Spleen (tissue), 11 donors: ENCODE measurements around the gene PCDHGB7. TPM values are rescaled to one million over a fixed set of nuclear protein-coding genes. Genes with fewer than 3 reads are reported as not detected.
A peak's percentile ranks its signal among the peaks of the same experiment; 100 is the strongest.
"Not testable (repeated sequence)": the region's sequence is repeated elsewhere in the genome, so short reads cannot be mapped to it uniquely, and the experiment has no call there.

Experiments
- DNase-seq: peaks from one replicate; pipeline ENCODE4 v3.0.0-alpha.2; 2020
- H3K27ac ChIP-seq, 8 donors: fragments of 200-600 bp; sonication (generic) in 7 of 8; 1 replicate in 4 of 8; 2 replicates in 4 of 8; pipeline versions ENCODE4 v1.5.0 to v1.8.0; 2016 to 2021; ENCODE audit warnings: inconsistent platforms in 4 of 8, mild to moderate bottlenecking in 4 of 8, moderate library complexity in 1 of 8
- H3K27me3 ChIP-seq, 7 donors: fragments of 200-600 bp; sonication (generic) in 6 of 7; replicated peaks in 1 of 7; 1 replicate in 4 of 7; 2 replicates in 3 of 7; pipeline versions ENCODE4 v1.5.0 to v1.8.0; 2016 to 2021; ENCODE audit warnings: inconsistent platforms in 3 of 7, mild to moderate bottlenecking in 1 of 7
- H3K36me3 ChIP-seq, 6 donors: fragments of 200-600 bp; sonication (generic) in 5 of 6; 1 replicate in 4 of 6; 2 replicates in 2 of 6; pipeline versions ENCODE4 v1.5.0 to v1.8.0; 2016 to 2021; ENCODE audit warnings: inconsistent platforms in 2 of 6
- H3K4me1 ChIP-seq, 6 donors: fragments of 200-600 bp; sonication (generic) in 5 of 6; 1 replicate in 3 of 6; 2 replicates in 3 of 6; pipeline versions ENCODE4 v1.5.0 to v1.8.0; 2016 to 2021; ENCODE audit warnings: inconsistent platforms in 3 of 6
- H3K4me3 ChIP-seq, 8 donors: fragments of 200-600 bp; sonication (generic) in 7 of 8; 1 replicate in 4 of 8; 2 replicates in 4 of 8; pipeline versions ENCODE4 v1.5.0 to v1.8.0; 2016 to 2021; ENCODE audit warnings: inconsistent platforms in 4 of 8, mild to moderate bottlenecking in 4 of 8, moderate library complexity in 2 of 8
- H3K9me3 ChIP-seq, 8 donors: fragments of 200-600 bp; sonication (generic) in 7 of 8; 1 replicate in 4 of 8; 2 replicates in 4 of 8; pipeline versions ENCODE4 v1.5.0 to v1.8.0; 2016 to 2021; ENCODE audit warnings: inconsistent platforms in 4 of 8
- POLR2A ChIP-seq, 3 donors: fragments of 450-650 bp; IDR thresholded peaks; one replicate each; pipeline ENCODE4 v1.5.1; 2017; ENCODE audit warnings: antibody characterized with exemption in 3 of 3, mild to moderate bottlenecking in 1 of 3
- POLR2AphosphoS5 ChIP-seq, 3 donors: sonication (generic); formaldehyde crosslinking; IDR thresholded peaks; one replicate each; pipeline ENCODE4 v1.5.1; 2017; ENCODE audit warnings: antibody characterized with exemption in 3 of 3
- WGBS, 5 donors: extraction: QIAGEN DNeasy Blood & Tissue Kit in 3 of 5; methylation state at CpG; one replicate each; pipeline versions ENCODE4 v1.1.5 to v1.1.7; 2013 to 2018; 5-methylcytosine and 5-hydroxymethylcytosine counted together
- intact Hi-C: fragments of 100-400 bp; cut with DNase I; formaldehyde crosslinking; loops from one replicate; pipeline ENCODE4 v1.15.0; 2023; ENCODE audit warnings: low total_unique reads
- polyA plus RNA-seq, 3 donors: library from polyadenylated mRNA; stranded (reverse); fragments of 200-250 nt; gene quantifications; one replicate each; pipeline ENCODE4 v1.2.1, GENCODE V29; 2013
- total RNA-seq, 7 donors: library from RNA; depleted of rRNA in 3 of 7; stranded (reverse); fragments of >200 nt in 3 of 7; fragmentation: NEBNext Ultra II Directional in 4 of 7; extraction: Animal tissue kit (Norgen Biotek cat#: 25700) in 4 of 7; gene quantifications; one replicate each; pipeline versions ENCODE4 v1.1.0 to v1.2.1, GENCODE V29; 2016 to 2021
- TF ChIP-seq, protein P1 (sequence below), 11 experiments: fragments of 200-600 bp in 7 of 11; fragments of 450-650 bp in 4 of 11; sonication (generic) in 4 of 11; IDR thresholded peaks in 8 of 11; conservative IDR thresholded peaks in 3 of 11; 1 replicate in 7 of 11; 2 replicates in 4 of 11; pipeline versions ENCODE4 v1.4.0 to v1.8.0; 2016 to 2021; ENCODE audit warnings: antibody characterized with exemption in 11 of 11, inconsistent platforms in 4 of 11, mild to moderate bottlenecking in 1 of 11
- donor health status: healthy with polysubstance abuse.
- donor health status: DM: no; HTN: no; CAD: no; lungs with moderate emphysema.
- donor health status: DM: no; HTN: no; CAD: no.
- donor health status: Bipolar disorder and iron deficiency.
- donor health status: healthy.
- donor health status: DM: no; HTN: no; CAD: no.
- donor health status: DM: yes; HTN: yes; CAD: no.

Gene PCDHGB7
- total and polyA plus RNA-seq, 10 donors: 0.14 to 11.9 (median 6.9) TPM

DNA sequence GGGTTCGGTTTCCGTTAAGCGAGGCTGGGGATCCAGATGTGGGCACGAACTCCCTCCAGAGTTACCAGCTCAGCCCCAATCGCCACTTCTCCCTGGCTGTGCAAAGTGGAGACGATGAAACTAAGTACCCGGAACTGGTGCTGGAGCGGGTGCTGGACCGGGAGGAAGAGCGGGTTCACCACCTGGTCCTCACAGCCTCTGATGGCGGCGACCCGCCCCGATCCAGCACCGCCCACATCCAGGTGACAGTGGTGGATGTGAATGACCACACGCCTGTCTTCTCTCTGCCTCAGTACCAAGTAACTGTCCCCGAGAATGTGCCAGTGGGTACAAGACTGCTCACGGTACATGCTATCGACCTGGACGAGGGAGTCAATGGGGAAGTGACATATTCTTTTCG, 34.1 kb upstream of the PCDHGB7 start:
- Histone ChIP-seq H3K36me3 (no peaks in the 10 kb centered on the region), H3K4me1 (no peaks in the 10 kb centered on the region), H3K9me3 (peaks cover 0 to 98% (median 96%) of the 10 kb centered on the region in 8 donors), H3K4me3 (peak overlapping the region in 2 of 8 donors; percentile 19 to 44), H3K27me3 (peaks cover 0 to 78% (median 20%) of the 10 kb centered on the region in 7 donors), H3K27ac (no peak overlapping the region)
- DNase-seq: no peak
- 34 to 47% (median 41%) methylated on average over 13 to 21 of the region's 21 CpGs for WGBS, 5 donors
- intact Hi-C loops: no loop called here
- TF ChIP-seq, protein P1, sequence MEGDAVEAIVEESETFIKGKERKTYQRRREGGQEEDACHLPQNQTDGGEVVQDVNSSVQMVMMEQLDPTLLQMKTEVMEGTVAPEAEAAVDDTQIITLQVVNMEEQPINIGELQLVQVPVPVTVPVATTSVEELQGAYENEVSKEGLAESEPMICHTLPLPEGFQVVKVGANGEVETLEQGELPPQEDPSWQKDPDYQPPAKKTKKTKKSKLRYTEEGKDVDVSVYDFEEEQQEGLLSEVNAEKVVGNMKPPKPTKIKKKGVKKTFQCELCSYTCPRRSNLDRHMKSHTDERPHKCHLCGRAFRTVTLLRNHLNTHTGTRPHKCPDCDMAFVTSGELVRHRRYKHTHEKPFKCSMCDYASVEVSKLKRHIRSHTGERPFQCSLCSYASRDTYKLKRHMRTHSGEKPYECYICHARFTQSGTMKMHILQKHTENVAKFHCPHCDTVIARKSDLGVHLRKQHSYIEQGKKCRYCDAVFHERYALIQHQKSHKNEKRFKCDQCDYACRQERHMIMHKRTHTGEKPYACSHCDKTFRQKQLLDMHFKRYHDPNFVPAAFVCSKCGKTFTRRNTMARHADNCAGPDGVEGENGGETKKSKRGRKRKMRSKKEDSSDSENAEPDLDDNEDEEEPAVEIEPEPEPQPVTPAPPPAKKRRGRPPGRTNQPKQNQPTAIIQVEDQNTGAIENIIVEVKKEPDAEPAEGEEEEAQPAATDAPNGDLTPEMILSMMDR (IDR thresholded peaks at IDR 0.05 in 8 of 11, conservative IDR thresholded peaks at IDR 0.05 in 3 of 11): no peak
- no peak for TF ChIP-seq POLR2A (IDR thresholded peaks at IDR 0.05)
- no peak for TF ChIP-seq POLR2AphosphoS5 (IDR thresholded peaks at IDR 0.05)

DNA sequence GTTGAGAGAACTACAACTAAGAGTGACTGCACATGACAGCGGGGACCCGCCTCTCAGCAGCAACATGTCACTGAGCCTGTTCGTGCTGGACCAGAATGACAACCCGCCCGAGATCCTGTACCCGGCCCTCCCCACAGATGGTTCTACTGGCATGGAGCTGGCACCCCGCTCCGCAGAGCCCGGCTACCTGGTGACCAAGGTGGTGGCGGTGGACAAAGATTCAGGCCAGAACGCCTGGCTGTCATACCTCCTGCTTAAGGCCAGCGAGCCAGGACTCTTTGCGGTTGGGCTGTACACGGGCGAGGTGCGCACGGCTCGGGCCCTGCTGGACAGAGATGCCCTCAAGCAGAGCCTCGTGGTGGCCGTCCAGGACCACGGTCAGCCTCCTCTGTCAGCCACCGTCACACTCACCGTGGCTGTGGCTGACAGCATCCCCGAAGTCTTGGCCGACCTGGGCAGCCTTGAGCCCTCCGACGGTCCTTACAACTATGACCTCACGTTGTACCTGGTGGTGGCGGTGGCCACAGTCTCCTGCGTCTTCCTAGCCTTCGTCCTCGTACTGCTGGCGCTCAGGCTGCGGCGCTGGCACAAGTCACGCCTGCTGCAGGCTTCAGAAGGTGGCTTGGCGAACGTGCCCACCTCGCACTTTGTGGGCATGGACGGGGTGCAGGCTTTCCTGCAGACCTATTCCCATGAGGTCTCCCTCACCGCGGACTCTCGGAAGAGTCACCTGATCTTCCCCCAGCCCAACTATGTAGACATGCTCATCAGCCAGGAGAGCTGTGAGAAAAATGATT, 32.8 kb upstream of the PCDHGB7 start:
- intact Hi-C loops: no loop called here
- WGBS, 5 donors: 45 to 60% (median 52%) methylated on average over 26 to 43 of the region's 43 CpGs
- Histone ChIP-seq H3K27me3 (peaks cover 0 to 90% (median 25%) of the 10 kb centered on the region in 7 donors), H3K4me3 (no peak overlapping the region), H3K27ac (no peak overlapping the region), H3K4me1 (no peaks in the 10 kb centered on the region), H3K9me3 (peaks cover 0 to 98% (median 96%) of the 10 kb centered on the region in 8 donors), H3K36me3 (peaks cover 0 to 5% (median 0%) of the 10 kb centered on the region in 6 donors)
- DNase-seq: no peak
- TF ChIP-seq POLR2AphosphoS5 (IDR thresholded peaks at IDR 0.05) (no peak), POLR2A (IDR thresholded peaks at IDR 0.05) (no peak)
- TF ChIP-seq, protein P1 (IDR thresholded peaks at IDR 0.05 in 8 of 11, conservative IDR thresholded peaks at IDR 0.05 in 3 of 11): no peak

DNA sequence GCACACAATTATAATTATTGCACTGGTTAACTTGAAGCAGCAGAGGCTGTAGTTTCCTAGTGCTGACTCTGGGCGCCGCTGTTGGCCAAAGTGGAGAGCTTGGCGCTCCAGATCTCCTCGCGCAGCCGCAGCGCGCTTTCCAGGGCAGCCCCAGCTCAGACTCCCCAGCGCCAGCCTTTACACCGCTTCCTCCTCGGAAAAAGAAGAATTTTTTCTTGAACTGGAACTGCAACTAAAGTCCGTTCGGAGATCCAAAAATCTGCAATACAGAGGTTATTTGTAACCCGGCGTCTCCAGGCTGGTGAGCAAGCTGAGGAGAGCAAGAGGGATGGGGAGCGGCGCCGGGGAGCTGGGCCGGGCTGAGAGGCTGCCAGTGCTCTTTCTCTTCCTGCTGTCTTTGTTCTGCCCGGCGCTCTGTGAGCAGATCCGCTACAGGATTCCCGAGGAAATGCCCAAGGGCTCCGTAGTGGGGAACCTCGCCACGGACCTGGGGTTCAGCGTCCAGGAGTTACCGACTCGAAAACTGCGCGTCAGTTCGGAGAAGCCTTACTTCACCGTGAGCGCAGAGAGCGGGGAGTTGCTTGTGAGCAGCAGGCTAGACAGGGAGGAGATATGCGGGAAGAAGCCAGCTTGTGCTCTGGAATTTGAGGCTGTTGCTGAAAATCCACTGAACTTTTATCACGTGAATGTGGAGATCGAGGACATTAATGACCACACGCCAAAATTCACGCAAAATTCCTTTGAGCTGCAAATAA, 29.7 kb upstream of the PCDHGB7 start, which contains the start of gene PCDHGB4:
TSS of gene PCDHGB4 (plus strand) at position 142 of the 755 bp plus-strand sequence. CDS start at position 329, 187 bp downstream.
- Histone ChIP-seq H3K27me3 (peaks cover 0 to 96% (median 16%) of the 10 kb centered on the region in 7 donors), H3K4me3 (peak within 1 kb of the TSS in 2 of 8 donors; percentile 2 to 50), H3K9me3 (peaks cover 0 to 97% (median 96%) of the 10 kb centered on the region in 8 donors)
- H3K36me3 ChIP-seq, DNase-seq, H3K27ac ChIP-seq, intact Hi-C loops, H3K4me1 ChIP-seq: not testable (repeated sequence)
- TF ChIP-seq, protein P1 (IDR thresholded peaks at IDR 0.05 in 8 of 11, conservative IDR thresholded peaks at IDR 0.05 in 3 of 11): peak in 4 of 11 experiments; percentile 19 to 33 (median 26)
- whole genome bisulfite sequencing, 5 donors: 12 to 20% (median 16%) methylated on average over 19 to 21 of the region's 40 CpGs
